HG03095 (cell line): ENCODE measurements around the gene RNF19B.
"Not testable (repeated sequence)": the region's sequence is repeated elsewhere in the genome, so short reads cannot be mapped to it uniquely, and the experiment has no call there.

Source experiments
- ATAC-seq: cut with Tn5 transposase; IDR thresholded peaks from one replicate; pipeline ENCODE4 v1.9.1; 2021; ENCODE audit warnings: moderate library complexity; ENCODE audit not compliant: unreplicated experiment

The RNF19B gene

GRCh38 chr1:32993324-32993636 lies 28.7 kb upstream of the RNF19B start:
- not testable (repeated sequence) for ATAC-seq

- ATAC-seq, result peak; percentile 60
Measured at GRCh38 chr1:32992489-32993323, 28.1 kb upstream of the RNF19B start.

GRCh38 chr1:32991819-32992488 lies 27.3 kb upstream of the RNF19B start:
- peak; percentile 34 for ATAC-seq

GRCh38 chr1:32991386-32991785 lies 26.8 kb upstream of the RNF19B start:
- no peak for ATAC-seq

GRCh38 chr1:32990887-32991286 lies 26.3 kb upstream of the RNF19B start:
- ATAC-seq, result no peak

- no peak for ATAC-seq
Measured at GRCh38 chr1:32989160-32990050, 24.8 kb upstream of the RNF19B start.

GRCh38 chr1:32988665-32989064 lies 24.1 kb upstream of the RNF19B start:
- ATAC-seq, result no peak

GRCh38 chr1:32985226-32985625 lies 20.6 kb upstream of the RNF19B start:
- no peak for ATAC-seq

GRCh38 chr1:32984455-32985171 lies 20.0 kb upstream of the RNF19B start:
- no peak for ATAC-seq

- ATAC-seq, result no peak
Measured at GRCh38 chr1:32984090-32984454, 19.5 kb upstream of the RNF19B start.

- no peak for ATAC-seq
Measured at GRCh38 chr1:32983020-32983419, 18.4 kb upstream of the RNF19B start.

- peak; percentile 82 for ATAC-seq
Measured at GRCh38 chr1:32981003-32981901, 16.6 kb upstream of the RNF19B start.

GRCh38 chr1:32980080-32980479 lies 15.5 kb upstream of the RNF19B start:
- no peak for ATAC-seq

GRCh38 chr1:32978854-32979253 lies 14.2 kb upstream of the RNF19B start:
- no peak for ATAC-seq

GRCh38 chr1:32977546-32978087 lies 13.0 kb upstream of the RNF19B start:
- ATAC-seq, result no peak

- ATAC-seq, result not testable (repeated sequence)
Measured at GRCh38 chr1:32975055-32975454, 10.4 kb upstream of the RNF19B start.

GRCh38 chr1:32973458-32973857 lies 8.8 kb upstream of the RNF19B start:
- not testable (repeated sequence) for ATAC-seq

- no peak for ATAC-seq
Measured at GRCh38 chr1:32972814-32973428, 8.3 kb upstream of the RNF19B start.

- ATAC-seq, result no peak
Measured at GRCh38 chr1:32971576-32971975, 7.0 kb upstream of the RNF19B start.
